Measurements from ENCODE around the gene GNGT2.

Gene GNGT2

DNA sequence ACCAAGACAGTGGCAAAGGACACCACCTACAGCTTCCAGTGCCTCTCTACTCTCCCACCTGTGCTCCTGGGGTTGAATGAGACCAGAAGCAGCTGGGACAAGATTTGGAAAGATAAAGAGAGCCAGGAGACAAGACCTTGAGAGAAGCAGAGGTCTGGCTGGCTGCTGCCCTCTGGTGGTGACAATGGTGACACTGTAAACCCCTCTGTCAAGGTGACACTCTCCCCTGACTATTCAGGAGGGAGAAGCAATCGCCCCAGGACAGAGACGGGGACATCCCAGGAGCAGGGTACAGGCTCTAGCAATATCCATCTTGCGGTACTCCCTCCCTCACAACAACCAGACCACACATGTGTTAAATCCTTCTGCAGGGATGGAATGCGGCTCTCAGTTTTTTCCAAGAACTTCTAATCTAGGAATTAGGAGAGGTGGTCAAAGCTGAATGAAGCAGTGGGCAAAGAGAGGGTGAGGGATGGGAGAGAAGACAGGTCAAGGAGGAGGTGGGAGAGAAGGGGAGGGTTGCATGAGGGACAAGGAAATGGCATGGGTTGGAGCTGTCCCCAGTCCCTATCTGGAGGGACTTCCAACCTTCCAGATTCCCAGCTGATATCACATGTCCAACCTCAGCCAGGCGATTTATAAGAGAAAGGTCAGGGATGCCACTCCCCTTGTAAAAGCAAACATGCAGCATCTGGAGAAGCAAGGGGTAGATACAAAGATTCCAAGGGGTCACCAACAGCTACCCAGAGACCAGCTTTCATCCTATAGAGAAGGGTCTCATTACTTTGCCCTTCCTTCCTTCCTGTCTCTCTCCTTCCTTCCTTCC, 17.3 kb upstream of the GNGT2 start:
- TF ChIP-seq, protein P1, sequence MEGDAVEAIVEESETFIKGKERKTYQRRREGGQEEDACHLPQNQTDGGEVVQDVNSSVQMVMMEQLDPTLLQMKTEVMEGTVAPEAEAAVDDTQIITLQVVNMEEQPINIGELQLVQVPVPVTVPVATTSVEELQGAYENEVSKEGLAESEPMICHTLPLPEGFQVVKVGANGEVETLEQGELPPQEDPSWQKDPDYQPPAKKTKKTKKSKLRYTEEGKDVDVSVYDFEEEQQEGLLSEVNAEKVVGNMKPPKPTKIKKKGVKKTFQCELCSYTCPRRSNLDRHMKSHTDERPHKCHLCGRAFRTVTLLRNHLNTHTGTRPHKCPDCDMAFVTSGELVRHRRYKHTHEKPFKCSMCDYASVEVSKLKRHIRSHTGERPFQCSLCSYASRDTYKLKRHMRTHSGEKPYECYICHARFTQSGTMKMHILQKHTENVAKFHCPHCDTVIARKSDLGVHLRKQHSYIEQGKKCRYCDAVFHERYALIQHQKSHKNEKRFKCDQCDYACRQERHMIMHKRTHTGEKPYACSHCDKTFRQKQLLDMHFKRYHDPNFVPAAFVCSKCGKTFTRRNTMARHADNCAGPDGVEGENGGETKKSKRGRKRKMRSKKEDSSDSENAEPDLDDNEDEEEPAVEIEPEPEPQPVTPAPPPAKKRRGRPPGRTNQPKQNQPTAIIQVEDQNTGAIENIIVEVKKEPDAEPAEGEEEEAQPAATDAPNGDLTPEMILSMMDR (IDR thresholded peaks at IDR 0.05; ENCODE audit: low read depth, low read length, missing control alignments) = peak; percentile 90
- peak; percentile 37 for DNase-seq
- H3K4me3 ChIP-seq (ENCODE audit: low read depth, low read length) = no peak overlapping the region
- H3K36me3 ChIP-seq (replicated peaks) = no peaks in the 10 kb centered on the region
- in situ Hi-C loops (cut with HindIII; ENCODE audit: low pct_ligation_motif_present, low sequenced_read_pairs) = no loop called here
- peaks cover 24% of the 10 kb centered on the region for H3K27me3 ChIP-seq (replicated peaks)
- no peak overlapping the region for H3K27ac ChIP-seq

DNA sequence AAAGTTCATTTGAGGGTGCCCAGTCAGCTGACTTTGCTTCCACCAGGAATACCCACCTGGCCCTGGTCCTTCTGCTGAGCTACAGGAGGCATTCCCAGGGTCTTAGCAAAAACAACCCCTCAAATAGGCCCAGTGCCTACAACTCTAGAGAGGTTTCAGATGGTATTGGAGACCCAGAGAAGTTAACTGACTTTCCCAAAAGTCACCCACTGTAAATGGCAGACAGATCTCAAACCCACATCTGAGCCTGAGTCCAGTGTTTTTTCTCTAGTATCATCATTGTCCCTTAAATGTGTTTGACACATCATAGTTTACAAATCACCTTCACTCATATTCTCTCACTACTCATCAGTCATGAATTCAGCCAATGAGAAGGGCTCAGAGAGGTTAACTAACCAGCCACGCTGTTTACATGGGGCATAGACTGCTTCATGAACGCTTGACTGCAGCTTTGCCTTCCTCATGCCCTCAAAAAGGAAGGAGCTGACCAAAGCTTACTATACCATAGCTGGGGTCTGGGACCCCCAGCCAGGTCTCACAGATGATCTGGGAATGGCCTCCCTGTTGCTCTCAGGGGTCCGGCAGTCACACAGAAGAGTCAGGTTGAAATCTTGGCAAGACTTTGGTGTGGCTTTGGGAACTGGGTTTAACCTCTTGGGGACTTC, 16.5 kb upstream of the GNGT2 start:
- Histone ChIP-seq H3K36me3 (replicated peaks) (no peaks in the 10 kb centered on the region), H3K4me3 (ENCODE audit: low read depth, low read length) (no peak overlapping the region), H3K27ac (no peak overlapping the region), H3K27me3 (replicated peaks) (peaks cover 24% of the 10 kb centered on the region)
- no peak for DNase-seq
- in situ Hi-C loops (cut with HindIII; ENCODE audit: low pct_ligation_motif_present, low sequenced_read_pairs) = no loop called here
- TF ChIP-seq, protein P1 (IDR thresholded peaks at IDR 0.05; ENCODE audit: low read depth, low read length, missing control alignments) = no peak

DNA sequence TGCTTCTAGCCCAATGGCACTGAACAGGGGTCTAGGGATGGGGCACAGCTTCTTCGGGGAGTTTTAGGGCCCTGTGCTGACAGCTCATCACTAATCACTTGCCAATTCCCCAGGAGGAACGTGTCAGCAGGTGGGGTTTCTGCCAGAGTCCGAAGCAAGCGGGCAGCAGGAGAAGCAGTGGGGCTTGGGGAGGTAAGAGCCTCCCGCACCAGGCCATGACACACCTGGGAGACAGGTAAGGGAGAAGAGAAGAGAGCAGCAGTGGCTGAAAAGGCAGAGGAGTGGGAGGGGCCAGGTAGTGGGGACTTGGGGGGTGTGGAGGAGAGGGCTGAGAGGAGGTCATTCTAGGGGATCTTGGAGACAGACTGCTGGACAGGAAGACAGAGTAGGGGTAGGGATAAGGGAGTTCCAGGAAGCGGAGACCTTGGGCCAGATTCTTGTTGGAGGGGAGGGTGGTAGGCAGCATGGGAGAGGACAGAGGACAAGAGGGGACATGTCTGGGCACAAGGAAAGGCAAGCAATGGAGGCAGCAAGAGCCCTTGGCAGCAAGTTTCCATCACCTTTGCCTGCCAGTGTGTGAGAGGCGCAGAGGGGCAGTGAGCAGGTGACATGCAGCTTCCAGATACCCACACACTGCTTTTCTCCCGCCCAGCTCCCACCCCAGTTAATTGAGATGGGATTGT, 15.3 kb upstream of the GNGT2 start:
- Histone ChIP-seq H3K27ac (no peak overlapping the region), H3K4me3 (ENCODE audit: low read depth, low read length) (no peak overlapping the region), H3K36me3 (replicated peaks) (no peaks in the 10 kb centered on the region), H3K27me3 (replicated peaks) (peaks cover 24% of the 10 kb centered on the region)
- in situ Hi-C loops (cut with HindIII; ENCODE audit: low pct_ligation_motif_present, low sequenced_read_pairs) = no loop called here
- DNase-seq = no peak
- TF ChIP-seq, protein P1 (IDR thresholded peaks at IDR 0.05; ENCODE audit: low read depth, low read length, missing control alignments) = no peak

DNA sequence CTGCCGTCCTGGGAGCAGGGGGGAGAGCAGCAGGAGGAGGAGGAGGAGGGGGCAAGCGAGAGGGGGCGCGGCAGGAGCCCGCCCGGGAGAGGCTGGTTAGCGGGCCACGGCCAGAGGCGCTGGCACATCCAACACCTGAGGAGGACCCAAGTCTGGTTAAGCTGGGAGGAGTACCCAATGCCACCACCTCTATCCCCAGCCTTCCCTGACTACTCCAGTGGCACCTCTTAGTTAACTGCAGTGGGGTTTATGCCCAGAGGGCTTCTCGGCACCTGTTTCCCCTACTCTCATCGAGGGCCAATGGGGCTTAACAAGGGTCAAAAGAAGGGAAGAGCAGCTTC, 14.6 kb upstream of the GNGT2 start:
- Histone ChIP-seq H3K4me3 (ENCODE audit: low read depth, low read length) (no peak overlapping the region), H3K36me3 (replicated peaks) (no peaks in the 10 kb centered on the region), H3K27ac (no peak overlapping the region), H3K27me3 (replicated peaks) (peaks cover 24% of the 10 kb centered on the region)
- TF ChIP-seq, protein P1 (IDR thresholded peaks at IDR 0.05; ENCODE audit: low read depth, low read length, missing control alignments) = no peak
- DNase-seq = no peak
- in situ Hi-C loops (cut with HindIII; ENCODE audit: low pct_ligation_motif_present, low sequenced_read_pairs) = no loop called here

DNA sequence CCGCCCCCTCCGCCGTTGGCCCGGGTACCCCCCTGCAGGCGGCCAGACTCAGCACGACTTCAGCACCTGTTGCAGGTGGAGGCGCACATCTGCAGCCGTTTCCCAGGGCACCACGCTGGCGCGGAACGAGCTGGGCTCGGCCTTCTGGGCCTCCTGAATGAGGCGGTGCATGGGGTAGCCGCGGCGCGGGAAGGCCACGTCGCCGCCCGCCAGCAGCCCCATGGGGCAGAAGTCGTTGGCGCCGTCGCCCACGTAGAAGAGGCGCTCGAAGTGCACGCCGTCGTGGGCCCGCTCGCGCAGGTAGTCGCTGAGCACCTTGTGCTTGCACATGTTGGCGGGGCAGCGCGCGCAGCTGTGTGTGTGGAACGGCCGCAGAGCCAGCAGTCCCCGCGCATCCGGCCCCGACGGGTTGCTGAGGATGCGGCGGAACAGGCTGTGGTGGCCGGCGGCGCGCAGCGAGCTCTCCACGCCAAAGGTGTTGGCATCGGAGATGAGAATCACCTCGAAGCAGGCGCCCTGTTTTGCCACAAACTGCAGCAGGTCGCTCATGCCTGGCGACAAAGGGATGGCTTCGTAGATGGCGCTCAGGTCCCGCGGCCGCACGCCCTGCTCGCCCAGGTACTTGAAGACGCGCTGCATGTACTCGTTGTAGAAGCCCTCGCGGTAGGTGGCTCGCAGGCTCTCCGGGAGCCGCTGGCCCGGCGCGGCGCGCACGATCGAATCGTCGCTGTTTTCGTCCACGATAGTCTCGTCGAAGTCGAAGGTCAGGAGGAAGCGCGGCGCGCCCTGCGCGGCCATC, 14.0 kb upstream of the GNGT2 start:
- DNase-seq = no peak
- TF ChIP-seq, protein P1 (IDR thresholded peaks at IDR 0.05; ENCODE audit: low read depth, low read length, missing control alignments) = no peak
- no peak overlapping the region for H3K27ac ChIP-seq
- H3K27me3 ChIP-seq (replicated peaks) = peaks cover 24% of the 10 kb centered on the region
- in situ Hi-C loops (cut with HindIII; ENCODE audit: low pct_ligation_motif_present, low sequenced_read_pairs) = no loop called here
- H3K36me3 ChIP-seq (replicated peaks) = no peaks in the 10 kb centered on the region
- peak overlapping the region; percentile 12 for H3K4me3 ChIP-seq (ENCODE audit: low read depth, low read length)
